Pulmonary artery endothelial cell (primary cell): ENCODE data around the gene RASA3. TPM values are rescaled to one million over a fixed set of nuclear protein-coding genes. Genes with fewer than 3 reads are reported as not detected.

Source experiments
- DNase-seq: peaks from one replicate; pipeline ENCODE4 v3.0.0-alpha.2; 2011; ENCODE audit warnings: low read depth, low spot score
- total RNA-seq: library from RNA; depleted of rRNA; stranded (reverse); fragments of >200 nt; gene quantifications from 2 replicates; pipeline ENCODE4 v1.2.3, GENCODE V29; 2014

RASA3 gene
- total RNA-seq, 1 donor from 2014 or later: 41.5 TPM

DNA sequence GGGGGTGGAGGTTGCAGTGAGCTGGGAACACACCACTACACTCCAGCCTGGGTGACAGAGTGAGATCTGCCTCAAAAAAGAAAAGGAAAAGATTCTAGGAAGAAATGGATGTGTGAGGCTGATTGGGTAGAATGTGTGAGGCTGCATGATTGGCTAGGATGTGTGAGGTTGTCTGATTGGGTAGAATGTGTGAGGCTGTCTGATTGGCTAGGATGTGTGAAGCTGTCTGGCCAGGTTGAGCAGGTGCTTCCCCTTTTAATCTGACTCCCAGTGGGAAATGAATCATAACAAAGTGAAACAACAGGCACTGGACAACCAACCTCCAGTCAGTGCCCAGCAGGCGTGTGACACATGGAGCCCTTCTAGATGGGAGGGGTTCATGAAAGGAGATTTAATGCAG lies 173.2 kb downstream of the RASA3 start:
- peak; percentile 60 for DNase-seq

- no peak for DNase-seq
Measured at GRCh38 chr13:113958373-113958772, 174.1 kb downstream of the RASA3 start.

GRCh38 chr13:113956571-113956970 lies 175.9 kb downstream of the RASA3 start:
- no peak for DNase-seq

- no peak for DNase-seq
Measured at GRCh38 chr13:113955691-113956090, 176.7 kb downstream of the RASA3 start.

- no peak for DNase-seq
Measured at GRCh38 chr13:113955235-113955634, 177.2 kb downstream of the RASA3 start.

- no peak for DNase-seq
Measured at GRCh38 chr13:113954046-113954835, 178.2 kb downstream of the RASA3 start.

DNA sequence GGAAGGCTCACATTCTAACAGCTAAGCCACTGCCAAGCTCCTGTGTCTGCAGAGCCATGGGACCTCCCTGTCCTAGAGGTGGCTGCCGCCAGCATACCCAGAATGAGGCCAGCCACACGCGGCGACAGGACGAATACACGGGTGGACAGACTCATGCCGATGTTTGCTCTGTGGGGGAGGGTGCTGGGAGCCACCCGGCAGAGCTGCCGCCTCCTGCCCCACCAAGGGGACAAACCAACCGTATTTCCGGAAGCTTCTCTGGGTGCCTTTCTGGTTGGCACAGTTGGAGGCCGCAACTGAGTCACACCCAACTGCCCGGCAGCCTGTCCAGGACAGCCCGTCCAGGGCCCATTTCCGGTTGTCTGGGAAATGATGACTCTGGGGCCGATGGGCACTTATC lies 178.9 kb downstream of the RASA3 start:
- DNase-seq: no peak

DNA sequence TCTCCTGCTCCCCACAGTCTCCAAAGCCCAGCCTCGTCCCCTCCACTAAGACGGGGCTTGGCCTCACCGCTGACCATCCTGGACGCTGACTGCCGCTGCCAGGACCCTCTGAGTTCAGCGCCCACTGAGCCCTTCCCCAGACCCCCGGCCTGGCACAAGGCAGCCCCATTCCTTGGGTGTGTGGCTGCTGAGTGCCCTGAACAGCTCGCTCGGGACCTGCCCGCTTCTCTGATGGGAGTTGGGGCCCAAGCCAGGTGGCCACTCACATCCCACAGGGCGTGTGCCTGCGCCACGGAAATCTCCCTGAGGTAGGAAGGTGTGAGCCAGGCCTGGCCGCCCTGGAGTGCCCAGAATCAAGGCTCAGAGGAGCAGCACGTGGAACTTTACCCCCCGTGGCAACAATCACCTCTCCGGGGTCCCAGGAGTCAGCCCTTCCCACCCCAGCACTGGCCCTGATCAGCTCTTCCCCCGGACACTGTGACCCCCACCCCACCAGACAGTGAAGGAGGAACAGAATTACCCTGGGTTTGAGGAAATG lies 179.4 kb downstream of the RASA3 start:
- DNase-seq: no peak

- DNase-seq: no peak
Measured at GRCh38 chr13:113952151-113952982, 180.1 kb downstream of the RASA3 start.

GRCh38 chr13:113951246-113951999 lies 181.0 kb downstream of the RASA3 start:
- DNase-seq: peak; percentile 47

DNA sequence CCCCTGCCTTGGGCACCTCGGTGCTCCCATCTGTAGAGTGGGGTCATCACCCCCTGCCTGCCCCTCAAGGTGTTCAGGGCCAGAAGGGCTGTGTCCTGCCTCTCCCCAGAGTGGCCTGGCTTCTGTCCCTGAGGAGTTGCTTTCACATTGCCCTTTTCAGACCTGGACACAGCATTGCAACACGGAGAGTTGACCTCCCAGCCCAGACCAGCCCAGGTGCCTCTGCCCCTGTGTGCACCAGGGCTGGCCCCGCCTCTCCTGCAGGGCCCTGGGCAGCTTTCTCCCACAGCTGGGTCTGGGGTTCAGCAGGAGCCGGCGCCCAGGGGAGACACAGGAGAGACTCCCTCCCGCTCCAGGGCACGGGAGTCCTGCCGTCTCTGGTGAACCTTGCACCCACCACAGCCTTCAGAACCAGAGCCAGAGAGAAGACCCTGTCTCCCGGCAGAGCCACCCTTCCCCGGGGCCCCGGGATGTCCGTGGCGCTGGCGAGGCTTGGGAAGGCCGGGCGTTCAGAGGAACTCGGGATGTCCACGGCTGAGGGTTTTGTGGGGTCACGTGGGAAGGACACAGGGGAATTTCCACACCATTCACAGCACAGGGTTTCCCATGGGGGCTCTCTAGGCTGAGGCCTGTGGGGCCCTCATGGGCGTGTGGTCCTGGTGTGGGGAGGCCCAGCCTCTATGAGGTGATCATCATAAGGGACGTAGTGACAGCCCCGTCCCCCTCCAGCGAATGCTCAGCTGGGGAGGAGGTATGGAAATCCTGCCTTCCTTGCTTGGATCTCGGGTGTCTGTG lies 181.8 kb downstream of the RASA3 start:
- no peak for DNase-seq

- no peak for DNase-seq
Measured at GRCh38 chr13:113949546-113949945, 182.9 kb downstream of the RASA3 start.

DNA sequence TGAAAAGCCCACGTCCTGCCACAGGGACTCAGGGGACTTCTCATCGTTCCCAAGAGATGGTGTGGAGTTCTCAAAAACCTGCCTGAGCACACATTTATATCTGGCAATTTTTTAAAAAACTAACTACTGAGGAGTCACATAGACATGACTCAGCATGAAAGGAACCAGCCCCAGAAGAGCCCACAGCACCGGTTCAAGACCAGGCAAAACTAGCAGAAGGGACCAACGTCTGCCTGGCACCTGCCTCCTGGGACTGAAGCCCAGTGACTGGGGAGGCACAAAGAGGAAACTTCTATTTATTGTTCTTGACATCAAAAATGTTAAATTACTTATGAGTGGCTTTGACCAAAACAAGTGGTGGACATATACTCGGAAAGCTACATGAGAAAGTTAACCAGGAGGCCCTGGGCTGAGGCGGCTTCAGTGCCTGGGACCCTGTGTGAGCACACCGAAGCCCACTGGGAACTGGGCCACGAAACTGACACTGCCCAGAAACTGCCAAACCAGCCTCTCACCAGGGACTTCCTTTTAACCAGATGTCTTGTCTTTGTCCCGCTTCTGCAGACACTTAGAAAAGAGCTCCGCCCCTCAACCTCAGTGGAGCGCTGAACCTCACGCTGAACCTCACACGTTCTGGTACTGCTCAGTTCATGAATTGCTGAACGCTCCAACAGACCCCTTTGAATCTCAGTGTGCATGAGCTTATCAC lies 184.2 kb downstream of the RASA3 start:
- DNase-seq: no peak

GRCh38 chr13:113947311-113948033 lies 185.0 kb downstream of the RASA3 start:
- DNase-seq: no peak

DNA sequence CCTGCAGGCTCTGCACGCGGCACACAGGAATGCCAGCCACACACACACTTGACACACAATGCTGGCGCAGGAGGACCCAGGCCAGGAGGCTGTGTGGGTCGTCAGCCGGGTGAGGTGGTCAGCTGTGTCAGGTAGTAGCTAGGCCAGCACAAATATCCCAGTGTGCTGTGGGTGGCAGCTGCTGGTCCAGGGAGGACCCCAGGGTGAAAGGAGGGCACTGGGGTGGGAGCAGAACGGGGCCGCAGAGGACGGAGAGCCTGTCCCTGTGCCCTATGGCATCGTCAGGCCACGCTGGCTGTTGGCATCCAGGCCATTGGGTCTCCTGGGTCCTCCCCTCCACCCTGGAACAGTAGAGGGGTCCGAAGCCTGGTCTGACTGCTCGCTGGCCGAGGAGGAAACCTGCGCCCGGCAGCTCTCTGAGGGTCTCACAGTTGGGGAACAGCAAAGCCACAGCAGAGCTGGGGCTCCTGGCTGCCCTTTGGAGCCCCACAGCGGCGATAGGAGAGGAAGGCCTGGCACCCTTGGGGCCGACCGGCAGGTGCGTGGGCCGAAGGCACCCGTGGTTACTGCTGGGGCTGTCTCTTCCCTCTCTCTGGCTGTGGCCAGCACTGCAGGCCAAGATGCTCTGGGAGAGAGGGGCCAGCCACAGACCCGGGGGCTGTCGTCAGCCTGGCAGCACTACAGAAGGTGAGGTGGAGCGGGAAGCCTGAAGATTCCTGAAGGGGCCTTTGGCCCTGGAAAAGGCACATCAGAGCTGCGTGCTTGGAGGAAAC lies 185.8 kb downstream of the RASA3 start:
- no peak for DNase-seq

DNA sequence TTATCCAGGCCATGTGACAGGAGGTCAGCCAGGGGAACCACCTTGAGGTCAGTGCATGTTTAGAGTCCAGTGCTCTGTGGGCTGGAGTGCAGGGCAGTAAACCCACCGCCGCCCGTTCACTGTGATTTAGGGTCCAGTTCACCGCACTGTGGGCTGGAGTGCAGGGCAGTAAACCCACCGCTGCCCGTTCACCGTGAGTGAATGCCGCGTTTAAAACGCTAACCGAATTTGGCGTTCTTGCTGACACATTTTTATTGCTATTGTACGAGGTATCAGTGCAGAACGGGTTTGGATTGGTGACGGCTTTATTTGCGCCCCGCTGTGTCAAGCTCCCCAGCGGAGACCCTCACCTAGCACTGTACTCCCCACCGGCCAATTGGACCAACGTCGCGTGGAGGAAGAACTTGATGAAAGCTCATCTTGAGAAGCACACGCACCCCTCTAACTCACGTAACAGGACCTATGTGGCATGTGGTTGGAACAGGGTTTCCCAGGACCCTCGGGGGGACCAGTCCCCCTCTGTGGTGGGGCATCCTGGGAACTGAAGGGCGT lies 186.5 kb downstream of the RASA3 start:
- DNase-seq: no peak

GRCh38 chr13:113943821-113944565 lies 188.4 kb downstream of the RASA3 start:
- DNase-seq: no peak
